NT2/D1 (cell line): ENCODE data around the gene LRRC2.

Experiments used
- DNase-seq: peaks from one replicate; pipeline ENCODE4 v3.0.0-alpha.2; 2011; ENCODE audit warnings: low read depth, low spot score
- H3K27me3 ChIP-seq: 2 replicates; pipeline ENCODE4 v1.6.0; 2011; ENCODE audit warnings: mild to moderate bottlenecking; ENCODE audit not compliant: insufficient read length, insufficient read depth
- H3K36me3 ChIP-seq: 2 replicates; pipeline ENCODE4 v1.6.1; 2011; ENCODE audit warnings: mild to moderate bottlenecking, low read length, mixed read lengths; ENCODE audit not compliant: insufficient read depth, insufficient read length
- H3K4me1 ChIP-seq: 2 replicates; pipeline ENCODE4 v1.5.1; 2011; ENCODE audit not compliant: insufficient read depth, insufficient read length
- H3K4me3 ChIP-seq: 2 replicates; pipeline ENCODE4 v1.5.1; 2011; ENCODE audit warnings: low read depth; ENCODE audit not compliant: insufficient read length
- H3K9ac ChIP-seq: 2 replicates; pipeline ENCODE4 v1.6.0; 2011; ENCODE audit warnings: low read depth; ENCODE audit not compliant: insufficient read length
- H3K9me3 ChIP-seq: 2 replicates; pipeline ENCODE4 v1.5.1; 2011; ENCODE audit warnings: mild to moderate bottlenecking, low read length; ENCODE audit not compliant: insufficient read depth
- SUZ12 ChIP-seq: IDR thresholded peaks from 2 replicates; pipeline ENCODE4 v1.6.1; 2011; ENCODE audit not compliant: insufficient read length, insufficient read depth; ENCODE audit errors: extremely low read depth
- YY1 ChIP-seq: IDR thresholded peaks from 2 replicates; pipeline ENCODE4 v1.6.1; 2011; ENCODE audit not compliant: insufficient read length, insufficient read depth
- ZNF274 ChIP-seq: IDR thresholded peaks from 2 replicates; pipeline ENCODE4 v1.6.1; 2011; ENCODE audit warnings: mild to moderate bottlenecking, low read depth, low read length

LRRC2 gene

GRCh38 chr3:46574881-46575576, 8.9 kb upstream of the LRRC2 start:
- Histone ChIP-seq H3K36me3 (peaks cover 6% of the 10 kb centered on the region), H3K9me3 (no peaks in the 10 kb centered on the region), H3K27me3 (no peaks in the 10 kb centered on the region), H3K9ac (peak overlapping the region; percentile 37), H3K4me1 (no peaks in the 10 kb centered on the region), H3K4me3 (peak overlapping the region; percentile 2)
- TF ChIP-seq SUZ12, result no peak
- TF ChIP-seq ZNF274, result no peak
- no peak for TF ChIP-seq YY1
- DNase-seq, result no peak

GRCh38 chr3:46574243-46574646, 8.1 kb upstream of the LRRC2 start:
- Histone ChIP-seq H3K27me3 (no peaks in the 10 kb centered on the region), H3K9me3 (no peaks in the 10 kb centered on the region), H3K4me1 (no peaks in the 10 kb centered on the region), H3K9ac (no peak overlapping the region), H3K36me3 (peaks cover 2% of the 10 kb centered on the region), H3K4me3 (no peak overlapping the region)
- DNase-seq, result peak; percentile 76
- TF ChIP-seq SUZ12 (no peak), ZNF274 (no peak), YY1 (no peak)

- H3K4me1 ChIP-seq, result no peaks in the 10 kb centered on the region
- peak overlapping the region; percentile 56 for H3K9ac ChIP-seq
- H3K27me3 ChIP-seq, result no peaks in the 10 kb centered on the region
- no peak for DNase-seq
- no peaks in the 10 kb centered on the region for H3K9me3 ChIP-seq
- H3K4me3 ChIP-seq, result no peak overlapping the region
- H3K36me3 ChIP-seq, result no peaks in the 10 kb centered on the region
- no peak for TF ChIP-seq SUZ12
- TF ChIP-seq YY1, result no peak
- TF ChIP-seq ZNF274, result no peak
These were observed 7.6 kb upstream of the LRRC2 start for GRCh38 chr3:46573701-46574100.

- DNase-seq, result no peak
- Histone ChIP-seq H3K4me3 (no peak overlapping the region), H3K9me3 (no peaks in the 10 kb centered on the region), H3K36me3 (no peaks in the 10 kb centered on the region), H3K4me1 (no peaks in the 10 kb centered on the region), H3K9ac (no peak overlapping the region), H3K27me3 (no peaks in the 10 kb centered on the region)
- TF ChIP-seq YY1, result no peak
- TF ChIP-seq SUZ12, result no peak
- TF ChIP-seq ZNF274, result no peak
These were observed 5.6 kb upstream of the LRRC2 start for GRCh38 chr3:46571684-46572083.

GRCh38 chr3:46565607-46566039, 479 bp downstream of the LRRC2 start:
- DNase-seq, result no peak
- peaks cover 6% of the 10 kb centered on the region for H3K9me3 ChIP-seq
- TF ChIP-seq YY1 (no peak), ZNF274 (no peak), SUZ12 (no peak)
- H3K27me3 ChIP-seq, result peaks cover 3% of the 10 kb centered on the region
- peak overlapping the region; percentile 34 for H3K4me3 ChIP-seq
- peaks cover 10% of the 10 kb centered on the region for H3K4me1 ChIP-seq
- H3K9ac ChIP-seq, result peak overlapping the region; percentile 65
- H3K36me3 ChIP-seq, result no peaks in the 10 kb centered on the region

GRCh38 chr3:46565077-46565476, 1.0 kb downstream of the LRRC2 start:
- peaks cover 10% of the 10 kb centered on the region for H3K4me1 ChIP-seq
- no peaks in the 10 kb centered on the region for H3K36me3 ChIP-seq
- peaks cover 3% of the 10 kb centered on the region for H3K27me3 ChIP-seq
- DNase-seq, result no peak
- peaks cover 6% of the 10 kb centered on the region for H3K9me3 ChIP-seq
- no peak overlapping the region for H3K4me3 ChIP-seq
- no peak overlapping the region for H3K9ac ChIP-seq
- TF ChIP-seq ZNF274, result no peak
- no peak for TF ChIP-seq SUZ12
- no peak for TF ChIP-seq YY1

GRCh38 chr3:46564190-46565021, 1.7 kb downstream of the LRRC2 start:
- H3K4me3 ChIP-seq, result no peak overlapping the region
- no peaks in the 10 kb centered on the region for H3K36me3 ChIP-seq
- no peak overlapping the region for H3K9ac ChIP-seq
- H3K9me3 ChIP-seq, result peaks cover 6% of the 10 kb centered on the region
- TF ChIP-seq YY1, result no peak
- no peak for TF ChIP-seq SUZ12
- TF ChIP-seq ZNF274, result no peak
- H3K27me3 ChIP-seq, result peaks cover 3% of the 10 kb centered on the region
- H3K4me1 ChIP-seq, result peaks cover 10% of the 10 kb centered on the region
- no peak for DNase-seq
